T1000 (cell line): ENCODE results near the gene POLK.

Experiments used
- DNase-seq: peaks from one replicate; lab custom pipeline; 2025; ENCODE audit warnings: mixed read lengths; lab: John Stamatoyannopoulos, UW

POLK gene

DNA sequence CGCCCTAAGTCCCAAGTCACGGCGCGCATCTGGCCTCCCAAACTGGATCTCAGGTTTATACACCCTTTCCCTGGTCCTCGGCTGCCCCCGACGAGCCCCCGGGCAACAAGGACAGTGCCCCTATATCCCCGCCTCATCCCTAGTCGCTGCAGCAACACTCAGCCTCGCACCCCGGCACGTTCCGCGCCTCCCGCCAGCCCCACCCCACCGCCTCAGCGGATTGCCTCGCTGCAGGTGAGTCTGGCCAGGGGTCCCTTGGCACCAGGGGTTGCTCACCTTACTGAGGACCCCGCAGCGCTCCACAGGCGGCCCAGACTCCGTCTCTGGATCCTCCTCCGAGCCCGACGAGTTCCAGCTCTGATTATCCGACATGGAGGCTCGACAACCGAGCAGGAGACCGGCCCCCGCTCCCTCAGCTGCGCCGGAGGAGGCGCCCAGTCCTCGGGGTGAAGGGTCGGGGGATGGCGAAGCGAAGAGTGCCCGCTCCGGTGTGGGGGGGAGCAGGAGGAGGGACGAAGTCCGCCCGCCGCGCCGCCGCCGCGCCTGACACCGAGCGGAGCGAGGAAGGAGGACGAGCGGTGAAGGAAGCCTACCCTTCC is 756 bp upstream of the POLK start:
- DNase-seq, result peak; percentile 30

GRCh38 chr5:75512383-75513074 is 838 bp downstream of the POLK start:
- DNase-seq, result no peak

GRCh38 chr5:75513841-75514240 is 2.1 kb downstream of the POLK start:
- DNase-seq, result no peak

DNA sequence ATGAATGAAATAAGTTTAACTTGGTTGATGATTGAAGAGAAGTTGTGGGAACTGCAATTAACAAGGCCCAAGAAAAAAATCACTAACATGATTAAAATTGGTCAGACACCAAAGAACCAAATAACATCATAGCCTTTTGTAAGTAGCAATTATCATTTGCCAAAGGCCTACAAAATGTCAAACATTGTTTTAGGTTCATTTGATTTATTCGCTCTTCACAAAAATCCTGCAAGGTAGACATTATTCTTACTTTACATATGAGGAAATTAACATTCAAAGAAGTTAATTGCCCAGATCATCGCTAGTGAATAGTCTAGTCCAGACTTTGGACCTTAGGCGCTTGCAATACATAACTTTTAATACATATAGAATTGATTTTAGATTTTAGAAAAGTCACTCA is 2.6 kb downstream of the POLK start:
- no peak for DNase-seq

GRCh38 chr5:75519761-75520160 is 8.1 kb downstream of the POLK start:
- DNase-seq, result no peak

GRCh38 chr5:75521195-75521594 is 9.5 kb downstream of the POLK start:
- no peak for DNase-seq

GRCh38 chr5:75522025-75522424 is 10.3 kb downstream of the POLK start:
- no peak for DNase-seq

GRCh38 chr5:75522542-75522941 is 10.9 kb downstream of the POLK start:
- no peak for DNase-seq

DNA sequence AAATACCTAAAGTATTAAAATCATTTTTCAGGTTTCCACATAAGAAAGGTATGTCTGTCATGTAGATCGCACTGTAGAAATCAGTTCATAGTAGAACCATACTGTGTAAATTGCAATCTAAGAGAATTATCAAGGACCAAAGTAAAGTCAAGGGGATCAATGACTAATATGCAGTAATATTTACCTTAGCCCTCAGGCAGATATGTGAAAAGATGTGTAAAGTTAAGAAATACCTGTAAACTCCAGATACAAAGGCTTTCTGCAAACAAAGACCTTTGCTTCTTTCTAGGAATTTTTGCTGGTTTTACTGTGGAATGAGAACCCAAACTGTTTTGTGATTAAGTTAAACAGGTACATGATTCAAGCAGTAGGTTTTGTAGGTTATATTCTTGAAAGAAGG is 11.6 kb downstream of the POLK start:
- DNase-seq, result no peak

DNA sequence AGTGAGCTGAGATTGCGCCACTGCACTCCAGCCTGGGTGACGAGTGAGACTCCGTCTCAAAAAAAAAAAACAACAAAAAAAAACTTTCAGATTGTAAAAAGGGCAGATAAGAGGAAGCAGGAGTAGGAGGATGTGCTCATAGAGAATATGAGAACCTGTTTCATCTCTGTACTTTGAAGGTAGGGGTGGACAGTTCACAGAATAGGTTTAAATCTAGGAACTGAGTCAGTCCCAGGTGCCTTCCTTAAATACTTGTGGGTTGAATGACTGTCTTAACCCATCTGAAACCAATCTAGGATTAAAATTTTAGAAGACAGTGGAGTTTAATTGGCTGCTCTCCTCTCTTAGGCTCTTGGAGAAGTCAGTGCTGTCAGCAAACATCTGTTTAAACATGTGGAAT is 12.4 kb downstream of the POLK start:
- no peak for DNase-seq

- no peak for DNase-seq
Measured at GRCh38 chr5:75524591-75524990, 12.9 kb downstream of the POLK start.

GRCh38 chr5:75525344-75525743 is 13.7 kb downstream of the POLK start:
- DNase-seq, result no peak

DNA sequence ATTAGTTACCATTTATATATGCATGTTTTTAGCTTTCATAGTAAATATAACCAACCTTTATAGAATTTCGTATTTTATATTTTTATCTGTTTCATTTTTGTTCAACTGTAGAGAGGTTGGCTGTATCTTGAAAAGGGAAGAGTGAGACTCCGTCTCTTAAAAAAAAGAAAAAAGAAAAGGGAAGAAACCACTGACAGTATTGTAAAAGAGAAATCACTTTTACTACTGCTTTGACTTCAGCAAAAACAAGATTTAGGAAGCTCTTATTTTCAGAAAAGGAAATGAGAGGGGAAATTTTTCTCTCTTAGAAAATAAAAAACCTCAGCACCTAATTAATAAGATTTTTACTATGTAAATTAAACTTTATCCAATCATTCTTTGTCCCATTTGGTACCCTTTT is 14.4 kb downstream of the POLK start:
- DNase-seq, result no peak

GRCh38 chr5:75529185-75529584 is 17.5 kb downstream of the POLK start:
- no peak for DNase-seq

DNA sequence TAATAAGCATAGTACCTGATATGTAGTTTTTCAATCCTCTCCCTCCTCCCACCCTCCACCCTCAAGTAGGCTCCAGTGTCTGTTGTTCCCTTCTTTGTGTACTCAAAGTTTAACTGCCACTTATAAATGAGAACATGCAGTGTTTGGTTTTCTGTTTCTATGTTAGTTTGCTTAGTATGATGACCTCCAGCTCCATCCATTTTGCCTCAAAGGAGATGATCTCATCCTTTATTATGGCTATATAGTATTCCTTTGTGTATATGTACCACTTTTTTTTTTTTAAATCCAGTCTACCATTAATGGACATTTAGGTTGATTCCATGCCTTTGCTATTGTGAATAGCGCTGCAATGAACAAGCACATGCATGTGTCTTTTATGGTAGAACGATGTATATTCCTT is 20.5 kb downstream of the POLK start:
- DNase-seq, result no peak

GRCh38 chr5:75533716-75534115 is 22.0 kb downstream of the POLK start:
- peak; percentile 40 for DNase-seq

GRCh38 chr5:75534734-75535133 is 23.0 kb downstream of the POLK start:
- no peak for DNase-seq

DNA sequence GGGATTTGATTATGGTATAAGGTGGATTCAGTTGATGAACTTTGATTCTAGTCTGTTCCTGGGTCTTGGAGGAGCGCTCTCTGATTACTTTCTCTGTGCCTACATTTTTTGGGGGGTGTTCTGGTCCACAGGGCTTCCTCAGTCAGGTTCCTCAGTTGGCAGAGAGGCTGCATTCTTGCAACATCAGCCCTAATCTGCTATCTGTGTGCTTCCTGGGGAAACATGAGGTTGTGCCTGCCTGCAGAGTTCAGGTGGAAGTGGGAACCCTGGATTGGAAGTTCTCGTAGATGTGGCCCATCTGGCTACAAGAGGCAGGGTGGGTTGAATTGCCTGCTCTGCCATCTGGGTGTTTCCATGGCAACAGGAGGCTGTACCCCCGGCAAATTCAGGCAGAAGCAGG is 24.5 kb downstream of the POLK start:
- DNase-seq, result no peak

GRCh38 chr5:75536694-75537360 is 25.1 kb downstream of the POLK start:
- DNase-seq, result no peak

DNA sequence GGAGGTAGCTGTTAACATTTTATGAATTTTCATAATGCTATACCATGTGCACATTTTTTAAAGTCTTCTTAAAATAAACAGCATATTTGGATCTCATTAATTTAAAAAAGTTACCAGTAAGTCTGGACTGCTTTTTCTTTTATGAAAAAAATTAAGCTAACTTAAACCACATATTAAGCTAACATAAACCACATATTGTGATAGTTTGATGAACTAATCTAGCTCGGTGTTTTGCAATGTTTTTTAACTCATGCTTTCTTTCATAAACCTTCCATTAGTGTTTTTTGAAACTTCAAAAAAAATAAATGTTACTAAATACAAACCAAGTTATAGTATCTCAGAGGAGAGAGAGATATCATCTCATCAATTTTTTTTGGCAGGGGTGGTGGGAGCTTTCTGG is 26.5 kb downstream of the POLK start:
- no peak for DNase-seq

DNA sequence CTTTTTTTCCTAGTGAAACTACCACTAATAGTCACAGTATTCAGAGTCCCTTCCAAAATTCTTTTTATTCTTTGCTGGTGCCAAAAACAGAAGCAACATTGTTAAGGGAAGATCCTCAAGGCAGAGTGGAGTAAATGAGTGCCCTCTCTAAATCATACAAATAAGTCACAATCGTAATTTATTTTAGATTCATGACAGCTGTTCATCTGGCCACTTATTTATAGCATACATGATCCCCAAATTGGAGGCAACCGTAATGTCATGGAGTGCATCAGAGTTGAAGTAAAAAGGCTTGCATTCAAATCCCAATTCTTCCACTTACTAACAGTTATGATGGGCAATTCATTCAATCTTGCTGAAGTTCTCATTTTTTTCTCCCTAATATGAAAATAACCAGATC is 33.4 kb downstream of the POLK start:
- no peak for DNase-seq

DNA sequence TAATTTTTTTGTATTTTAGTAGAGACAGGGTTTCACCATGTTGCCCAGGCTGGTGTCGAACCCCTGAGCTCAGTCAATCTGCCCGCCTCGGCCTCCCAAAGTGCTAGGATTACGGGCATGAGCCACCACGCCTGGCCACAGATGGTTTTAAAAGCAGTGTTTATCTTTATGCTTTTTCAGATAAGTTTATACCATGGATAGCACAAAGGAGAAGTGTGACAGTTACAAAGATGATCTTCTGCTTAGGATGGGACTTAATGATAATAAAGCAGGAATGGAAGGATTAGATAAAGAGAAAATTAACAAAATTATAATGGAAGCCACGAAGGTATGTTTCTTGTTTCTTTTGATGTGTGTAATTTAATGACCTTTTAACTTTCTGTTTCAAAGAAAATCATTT is 35.1 kb downstream of the POLK start:
- DNase-seq, result no peak

DNA sequence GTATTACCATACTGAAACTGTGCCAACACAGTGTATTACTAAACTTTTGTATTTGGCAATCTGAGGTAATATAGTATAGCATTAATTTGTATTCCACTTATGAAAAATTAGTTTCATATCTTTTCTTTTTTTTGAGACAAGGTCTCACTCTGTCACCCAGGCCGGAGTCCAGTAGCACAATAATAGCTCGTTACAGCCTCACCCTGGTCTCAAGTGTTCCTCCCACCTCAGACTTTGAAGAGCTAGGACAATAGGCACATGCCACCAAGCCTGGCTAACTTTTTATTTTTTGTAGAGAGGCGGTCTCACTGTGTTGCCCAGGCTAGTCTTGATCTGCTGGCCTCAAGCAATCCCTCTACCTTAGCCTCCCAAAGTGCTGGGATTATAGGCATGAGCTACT is 36.1 kb downstream of the POLK start:
- no peak for DNase-seq

- no peak for DNase-seq
Measured at GRCh38 chr5:75550597-75550996, 38.9 kb downstream of the POLK start.
